SH-SY5Y (cell line): ENCODE measurements around the gene MRC2.

Experiments
- GATA2 ChIP-seq: IDR thresholded peaks from 2 replicates; pipeline ENCODE4 v1.6.1; 2011; ENCODE audit warnings: mild to moderate bottlenecking, low read depth, low read length
- GATA3 ChIP-seq: IDR thresholded peaks from 2 replicates; pipeline ENCODE4 v1.6.1; 2011; ENCODE audit warnings: low read depth, mild to moderate bottlenecking, low read length, moderate library complexity

DNA sequence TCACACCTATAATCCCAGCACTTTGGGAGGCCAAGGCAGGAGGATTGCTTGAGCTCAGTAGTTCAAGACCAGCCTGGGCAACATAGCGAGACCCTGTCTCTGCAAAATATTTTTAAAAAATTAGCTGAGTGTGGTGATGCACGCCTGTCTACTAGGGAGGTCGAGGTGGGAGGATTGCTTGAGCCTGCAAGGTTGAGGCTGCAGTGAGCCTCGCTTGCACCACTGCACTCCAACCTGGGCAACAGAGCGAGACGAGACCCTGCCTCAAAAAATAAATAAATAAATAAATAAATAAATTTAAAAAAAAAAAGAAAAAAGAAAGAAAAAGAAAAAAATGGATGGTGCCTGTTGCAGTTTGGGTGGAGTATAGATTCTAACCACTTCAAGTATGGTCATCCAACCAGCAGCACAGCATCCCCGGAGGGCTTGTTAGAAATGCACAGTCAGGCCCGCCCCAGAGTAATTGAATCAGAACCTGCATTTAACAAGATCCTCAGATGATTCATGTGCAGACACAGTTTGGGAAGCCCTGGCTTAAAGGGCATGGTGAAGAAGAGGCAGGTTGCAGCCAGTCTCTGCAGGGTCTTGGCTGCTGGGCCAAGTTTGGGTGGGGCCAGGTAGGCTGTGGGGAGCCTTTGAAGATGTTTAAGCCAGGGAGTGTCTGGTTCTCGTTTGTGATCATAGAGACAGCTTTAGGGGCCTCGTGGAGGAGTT, 40.8 kb downstream of the MRC2 start:
- no peak for TF ChIP-seq GATA2
- no peak for TF ChIP-seq GATA3
